Glutamatergic neuron (in vitro differentiated cells): Measurements from ENCODE around the gene SLC49A3. TPM values are rescaled to one million over a fixed set of nuclear protein-coding genes. Genes with fewer than 3 reads are reported as not detected.

Experiments used
- DNase-seq: peaks from one replicate; pipeline ENCODE4 v3.0.0; 2022
- H3K27ac Mint-ChIP-seq: one replicate; pipeline ENCODE4 v1.8.0; 2020; ENCODE audit warnings: mild to moderate bottlenecking, mixed read lengths, inconsistent platforms; ENCODE audit not compliant: unreplicated experiment
- H3K27me3 Mint-ChIP-seq: one replicate; pipeline ENCODE4 v1.8.0; 2020; ENCODE audit warnings: mild to moderate bottlenecking, moderate library complexity, mixed read lengths, inconsistent platforms; ENCODE audit not compliant: unreplicated experiment
- H3K36me3 Mint-ChIP-seq: one replicate; pipeline ENCODE4 v1.8.0; 2020; ENCODE audit warnings: mild to moderate bottlenecking, mixed read lengths, inconsistent platforms; ENCODE audit not compliant: unreplicated experiment
- H3K4me1 Mint-ChIP-seq: one replicate; pipeline ENCODE4 v1.8.0; 2020; ENCODE audit warnings: mild to moderate bottlenecking, low read depth, mixed read lengths, inconsistent platforms; ENCODE audit not compliant: unreplicated experiment
- H3K4me3 Mint-ChIP-seq: one replicate; pipeline ENCODE4 v1.8.0; 2020; ENCODE audit warnings: mild to moderate bottlenecking, mixed read lengths, inconsistent platforms; ENCODE audit not compliant: unreplicated experiment
- H3K9me3 Mint-ChIP-seq: one replicate; pipeline ENCODE4 v1.8.0; 2020; ENCODE audit warnings: mild to moderate bottlenecking, moderate library complexity, mixed read lengths, inconsistent platforms; ENCODE audit not compliant: unreplicated experiment
- total RNA-seq: library from RNA; stranded (reverse); fragmentation: NEBNext Ultra II Directional; extraction: Animal tissue kit (Norgen Biotek cat#: 25700); gene quantifications from one replicate; pipeline ENCODE4 v1.2.1, GENCODE V29; 2021; ENCODE audit not compliant: unreplicated experiment
- TF ChIP-seq, protein P1 (sequence below): fragments of 200-600 bp; sonication (generic); IDR thresholded peaks from one replicate; pipeline ENCODE4 v1.5.0; 2021; ENCODE audit not compliant: partially characterized antibody, unreplicated experiment

SLC49A3 gene
- total RNA-seq, 1 donor from 2014 or later, result not detected

DNA sequence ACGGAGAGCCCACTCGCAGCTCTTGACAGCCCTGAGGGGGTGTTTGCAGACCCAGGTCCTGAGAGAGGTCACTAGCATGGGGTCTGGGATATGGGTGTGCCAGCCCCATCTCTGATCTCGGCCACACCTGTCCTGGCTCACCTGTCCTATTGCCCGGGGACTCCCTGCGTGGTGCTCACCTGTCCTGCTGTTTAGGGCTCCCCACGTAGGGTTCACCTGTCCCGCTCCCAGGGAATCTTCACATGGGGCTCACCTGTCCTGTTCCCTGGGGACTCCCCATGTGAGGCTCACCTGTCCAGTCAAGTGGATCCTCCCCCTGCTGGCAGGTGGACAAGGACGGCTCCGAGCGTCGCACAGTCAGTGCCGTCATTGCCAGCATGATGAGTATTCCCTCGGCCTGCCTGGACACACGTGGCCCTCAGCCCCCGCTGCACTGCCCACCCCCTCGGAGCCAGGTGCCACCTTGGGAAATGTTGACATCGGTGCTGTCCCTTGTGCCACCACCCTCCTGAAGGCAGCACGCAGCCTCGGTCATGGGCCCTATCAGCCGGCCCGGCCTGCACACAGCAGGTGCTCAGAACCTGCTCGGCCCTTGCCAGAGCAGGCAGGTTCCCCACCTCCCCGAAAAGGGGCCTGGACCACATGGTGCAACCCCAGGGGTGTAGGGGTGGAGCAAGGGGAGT lies 6.3 kb downstream of the SLC49A3 start:
- no peak overlapping the region for H3K27ac Mint-ChIP-seq
- TF ChIP-seq, protein P1, sequence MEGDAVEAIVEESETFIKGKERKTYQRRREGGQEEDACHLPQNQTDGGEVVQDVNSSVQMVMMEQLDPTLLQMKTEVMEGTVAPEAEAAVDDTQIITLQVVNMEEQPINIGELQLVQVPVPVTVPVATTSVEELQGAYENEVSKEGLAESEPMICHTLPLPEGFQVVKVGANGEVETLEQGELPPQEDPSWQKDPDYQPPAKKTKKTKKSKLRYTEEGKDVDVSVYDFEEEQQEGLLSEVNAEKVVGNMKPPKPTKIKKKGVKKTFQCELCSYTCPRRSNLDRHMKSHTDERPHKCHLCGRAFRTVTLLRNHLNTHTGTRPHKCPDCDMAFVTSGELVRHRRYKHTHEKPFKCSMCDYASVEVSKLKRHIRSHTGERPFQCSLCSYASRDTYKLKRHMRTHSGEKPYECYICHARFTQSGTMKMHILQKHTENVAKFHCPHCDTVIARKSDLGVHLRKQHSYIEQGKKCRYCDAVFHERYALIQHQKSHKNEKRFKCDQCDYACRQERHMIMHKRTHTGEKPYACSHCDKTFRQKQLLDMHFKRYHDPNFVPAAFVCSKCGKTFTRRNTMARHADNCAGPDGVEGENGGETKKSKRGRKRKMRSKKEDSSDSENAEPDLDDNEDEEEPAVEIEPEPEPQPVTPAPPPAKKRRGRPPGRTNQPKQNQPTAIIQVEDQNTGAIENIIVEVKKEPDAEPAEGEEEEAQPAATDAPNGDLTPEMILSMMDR, result no peak
- peaks cover 1% of the 10 kb centered on the region for H3K4me1 Mint-ChIP-seq
- no peak overlapping the region for H3K4me3 Mint-ChIP-seq
- peaks cover 5% of the 10 kb centered on the region for H3K36me3 Mint-ChIP-seq
- peaks cover 4% of the 10 kb centered on the region for H3K9me3 Mint-ChIP-seq
- peaks cover 13% of the 10 kb centered on the region for H3K27me3 Mint-ChIP-seq
- no peak for DNase-seq

DNA sequence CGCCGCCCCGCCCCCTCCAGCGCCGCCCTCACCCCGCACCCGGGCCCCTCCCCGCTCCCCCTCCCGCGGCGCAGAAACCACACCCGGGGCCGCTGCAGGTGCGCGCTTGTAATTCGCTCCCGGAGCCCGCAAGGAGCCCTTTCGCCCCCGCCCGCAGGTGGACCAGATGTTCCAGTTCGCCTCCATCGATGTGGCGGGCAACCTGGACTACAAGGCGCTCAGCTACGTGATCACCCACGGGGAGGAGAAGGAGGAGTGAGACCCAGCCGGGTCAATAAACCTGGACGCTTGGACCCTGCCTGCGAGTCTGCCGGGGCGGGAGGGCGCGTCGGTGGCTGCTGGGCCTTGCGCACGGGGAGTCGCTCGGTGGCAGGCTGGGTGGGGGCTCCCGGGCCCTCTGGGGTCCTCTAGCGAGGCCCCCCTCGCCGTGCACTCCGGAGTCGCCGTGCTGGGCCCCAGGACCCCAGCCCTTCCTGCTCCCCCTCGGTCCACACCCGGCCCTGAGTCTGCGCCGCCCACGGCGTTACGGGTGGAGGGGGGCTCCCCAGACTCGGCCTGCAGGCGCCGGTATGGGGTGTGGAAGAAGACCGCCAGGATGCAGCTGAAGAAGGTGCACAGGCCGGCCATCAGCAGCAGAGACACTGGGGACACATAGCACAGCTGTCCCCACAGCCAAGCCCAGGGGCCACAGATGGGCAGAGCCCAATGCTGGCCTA lies 7.1 kb downstream of the SLC49A3 start:
- Mint-ChIP-seq H3K4me1 (peaks cover 1% of the 10 kb centered on the region), H3K27ac (no peak overlapping the region), H3K9me3 (peaks cover 4% of the 10 kb centered on the region), H3K27me3 (peaks cover 12% of the 10 kb centered on the region), H3K4me3 (no peak overlapping the region), H3K36me3 (peaks cover 5% of the 10 kb centered on the region)
- DNase-seq, result peak; percentile 27
- TF ChIP-seq, protein P1, result no peak

DNA sequence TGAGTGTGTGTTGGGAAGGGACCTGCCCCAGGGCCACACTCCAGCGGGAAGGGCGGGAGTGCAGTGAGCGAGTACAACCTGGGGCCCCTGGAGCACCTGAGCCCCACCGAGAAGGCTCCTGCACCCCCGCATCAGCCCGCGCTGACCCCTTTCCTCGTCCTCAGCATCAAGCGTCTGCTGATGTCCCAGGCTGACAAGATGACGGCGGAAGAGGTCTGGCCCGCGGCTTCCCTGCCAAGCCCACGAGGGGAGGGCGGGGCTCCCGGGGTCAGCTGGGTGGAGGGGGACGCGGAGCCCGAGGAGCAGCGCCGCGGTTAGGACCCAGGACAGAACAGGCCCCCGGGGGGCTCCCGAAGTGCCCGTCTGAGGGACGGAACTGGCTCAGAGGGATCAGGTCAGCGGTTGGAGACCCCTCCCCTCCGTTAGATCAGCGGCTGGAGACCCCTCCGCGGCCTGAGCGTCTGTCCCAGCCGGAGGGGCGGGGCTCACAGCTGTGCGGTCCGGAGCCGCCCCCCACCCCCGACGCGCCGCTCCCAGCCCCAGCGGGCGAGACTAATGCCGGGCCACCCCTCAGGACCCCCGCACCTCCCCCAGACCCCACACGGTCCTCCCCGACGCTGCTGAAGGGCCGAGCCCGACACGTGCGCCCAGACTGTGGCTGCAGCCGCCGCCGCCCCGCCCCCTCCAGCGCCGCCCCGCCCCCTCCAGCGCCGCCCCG lies 7.9 kb downstream of the SLC49A3 start:
- peaks cover 1% of the 10 kb centered on the region for H3K4me1 Mint-ChIP-seq
- TF ChIP-seq, protein P1, result no peak
- peak overlapping the region; percentile 30 for H3K4me3 Mint-ChIP-seq
- DNase-seq, result peak; percentile 77
- peaks cover 12% of the 10 kb centered on the region for H3K27me3 Mint-ChIP-seq
- H3K36me3 Mint-ChIP-seq, result peaks cover 5% of the 10 kb centered on the region
- H3K9me3 Mint-ChIP-seq, result peaks cover 4% of the 10 kb centered on the region
- H3K27ac Mint-ChIP-seq, result no peak overlapping the region

DNA sequence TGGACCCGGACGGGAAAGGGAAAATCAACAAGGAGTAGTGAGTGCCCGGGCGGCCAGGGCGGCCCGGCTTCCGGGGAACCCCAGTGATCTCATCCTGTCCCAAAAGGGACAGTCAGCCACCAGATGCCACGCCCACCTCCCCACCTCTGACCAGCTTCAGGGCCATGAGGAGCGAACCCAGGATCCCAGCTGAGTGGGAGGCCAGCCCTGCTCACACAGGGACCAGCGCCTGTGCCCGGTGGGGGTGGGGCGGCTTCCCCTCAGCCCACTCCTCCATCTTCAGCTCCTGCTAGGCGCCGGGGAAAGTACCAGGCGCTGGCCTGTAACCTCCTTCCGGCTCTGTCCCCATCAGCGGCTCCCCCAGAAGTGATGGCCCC lies 8.4 kb downstream of the SLC49A3 start:
- H3K9me3 Mint-ChIP-seq, result peaks cover 4% of the 10 kb centered on the region
- H3K27me3 Mint-ChIP-seq, result peaks cover 11% of the 10 kb centered on the region
- TF ChIP-seq, protein P1, result no peak
- H3K27ac Mint-ChIP-seq, result no peak overlapping the region
- peaks cover 1% of the 10 kb centered on the region for H3K4me1 Mint-ChIP-seq
- DNase-seq, result peak; percentile 34
- H3K4me3 Mint-ChIP-seq, result peak overlapping the region; percentile 30
- H3K36me3 Mint-ChIP-seq, result peaks cover 5% of the 10 kb centered on the region
